SU-DHL-6 (cell line): ENCODE data around the gene SOBP.

Experiments
- H2AFZ ChIP-seq: fragments of 200-600 bp; sonication (generic); 2 replicates; pipeline ENCODE4 v1.6.1; 2014; ENCODE audit warnings: low read depth, mild to moderate bottlenecking, moderate library complexity, mixed read lengths, antibody characterized with exemption, low read length; ENCODE audit not compliant: severe bottlenecking
- H3F3A ChIP-seq: fragments of 200-600 bp; shearing (Covaris generic); 2 replicates; pipeline ENCODE4 v1.6.0; 2016; ENCODE audit warnings: antibody characterized with exemption, mild to moderate bottlenecking; ENCODE audit not compliant: insufficient read depth
- H3K27ac ChIP-seq: fragments of 200-600 bp; sonication (generic); 2 replicates; pipeline ENCODE4 v1.5.1; 2016; ENCODE audit warnings: low read depth, mild to moderate bottlenecking, low read length, moderate library complexity, mixed read lengths
- H3K27me3 ChIP-seq: fragments of 200-600 bp; sonication (generic), shearing (Covaris generic); 2 replicates; pipeline ENCODE4 v1.6.0; 2014; ENCODE audit warnings: mild to moderate bottlenecking, low read length
- H3K36me3 ChIP-seq: fragments of 200-600 bp; sonication (generic); 2 replicates; pipeline ENCODE4 v1.6.1; 2014; ENCODE audit warnings: mild to moderate bottlenecking, low read length, mixed read lengths
- H3K4me2 ChIP-seq: fragments of 300-600, 200-600 bp; shearing (Covaris generic), sonication (generic); 2 replicates; pipeline ENCODE4 v1.6.0; 2014; ENCODE audit warnings: low read length, low read depth, mild to moderate bottlenecking; ENCODE audit not compliant: poor library complexity, severe bottlenecking
- H3K4me3 ChIP-seq: fragments of 200-600 bp; sonication (generic); 2 replicates; pipeline ENCODE4 v1.5.1; 2014; ENCODE audit warnings: antibody characterized with exemption, low read length, mild to moderate bottlenecking, mixed read lengths; ENCODE audit not compliant: insufficient read depth, poor library complexity, severe bottlenecking
- H3K79me2 ChIP-seq: fragments of 200-600 bp; sonication (generic); 2 replicates; pipeline ENCODE4 v1.6.1; 2014; ENCODE audit warnings: mild to moderate bottlenecking, low read length, moderate library complexity; ENCODE audit not compliant: insufficient read depth
- H3K9ac ChIP-seq: fragments of 200-600 bp; sonication (generic); 2 replicates; pipeline ENCODE4 v1.7.0; 2014; ENCODE audit warnings: mild to moderate bottlenecking, low read length
- H3K9me2 ChIP-seq: fragments of 200-600 bp; sonication (generic); replicated peaks from 2 replicates; pipeline ENCODE4 v1.6.1; 2014; ENCODE audit warnings: low read length; ENCODE audit not compliant: insufficient read depth
- H3K9me3 ChIP-seq: fragments of 200-600 bp; sonication (generic); 2 replicates; pipeline ENCODE4 v1.6.1; 2014; ENCODE audit warnings: low read length, mixed read lengths; ENCODE audit not compliant: insufficient read depth
- H4K20me1 ChIP-seq: fragments of 200-600 bp; sonication (generic); 2 replicates; pipeline ENCODE4 v1.6.1; 2014; ENCODE audit warnings: low read depth, mild to moderate bottlenecking, antibody characterized with exemption, low read length, moderate library complexity, mixed read lengths
- EZH2phosphoT487 ChIP-seq: fragments of 200-600 bp; sonication (generic), shearing (Covaris generic); conservative IDR thresholded peaks from 2 replicates; pipeline ENCODE4 v1.6.1; 2018; ENCODE audit warnings: mild to moderate bottlenecking, antibody characterized with exemption, low read length, moderate library complexity, mixed read lengths
- TF ChIP-seq, protein P1 (sequence below): fragments of 200-600 bp; sonication (generic); IDR thresholded peaks from one replicate; pipeline ENCODE4 v1.5.1; 2017; ENCODE audit warnings: antibody characterized with exemption, mild to moderate bottlenecking, low read length, moderate library complexity; ENCODE audit not compliant: insufficient read depth, poor library complexity, severe bottlenecking

The SOBP gene

GRCh38 chr6:107658920-107659865 lies 169.3 kb downstream of the SOBP start:
- peak overlapping the region; percentile 64 for H3K4me3 ChIP-seq
- H3K9me3 ChIP-seq: no peaks in the 10 kb centered on the region
- peak overlapping the region; percentile 99 for H3K4me2 ChIP-seq
- no peaks in the 10 kb centered on the region for H3K9me2 ChIP-seq
- H3F3A ChIP-seq: peaks cover 56% of the 10 kb centered on the region
- H3K9ac ChIP-seq: peak overlapping the region; percentile 72
- H4K20me1 ChIP-seq: no peaks in the 10 kb centered on the region
- no peaks in the 10 kb centered on the region for H3K27me3 ChIP-seq
- peaks cover 9% of the 10 kb centered on the region for H3K79me2 ChIP-seq
- H3K27ac ChIP-seq: peak overlapping the region; percentile 98
- H3K36me3 ChIP-seq: no peaks in the 10 kb centered on the region
- H2AFZ ChIP-seq: no peak overlapping the region
- TF ChIP-seq, protein P1, sequence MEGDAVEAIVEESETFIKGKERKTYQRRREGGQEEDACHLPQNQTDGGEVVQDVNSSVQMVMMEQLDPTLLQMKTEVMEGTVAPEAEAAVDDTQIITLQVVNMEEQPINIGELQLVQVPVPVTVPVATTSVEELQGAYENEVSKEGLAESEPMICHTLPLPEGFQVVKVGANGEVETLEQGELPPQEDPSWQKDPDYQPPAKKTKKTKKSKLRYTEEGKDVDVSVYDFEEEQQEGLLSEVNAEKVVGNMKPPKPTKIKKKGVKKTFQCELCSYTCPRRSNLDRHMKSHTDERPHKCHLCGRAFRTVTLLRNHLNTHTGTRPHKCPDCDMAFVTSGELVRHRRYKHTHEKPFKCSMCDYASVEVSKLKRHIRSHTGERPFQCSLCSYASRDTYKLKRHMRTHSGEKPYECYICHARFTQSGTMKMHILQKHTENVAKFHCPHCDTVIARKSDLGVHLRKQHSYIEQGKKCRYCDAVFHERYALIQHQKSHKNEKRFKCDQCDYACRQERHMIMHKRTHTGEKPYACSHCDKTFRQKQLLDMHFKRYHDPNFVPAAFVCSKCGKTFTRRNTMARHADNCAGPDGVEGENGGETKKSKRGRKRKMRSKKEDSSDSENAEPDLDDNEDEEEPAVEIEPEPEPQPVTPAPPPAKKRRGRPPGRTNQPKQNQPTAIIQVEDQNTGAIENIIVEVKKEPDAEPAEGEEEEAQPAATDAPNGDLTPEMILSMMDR: no peak
- TF ChIP-seq EZH2phosphoT487: no peak

GRCh38 chr6:107660839-107661238 lies 170.9 kb downstream of the SOBP start:
- H3K79me2 ChIP-seq: peaks cover 9% of the 10 kb centered on the region
- no peaks in the 10 kb centered on the region for H3K9me3 ChIP-seq
- no peaks in the 10 kb centered on the region for H3K27me3 ChIP-seq
- H3K36me3 ChIP-seq: no peaks in the 10 kb centered on the region
- no peak overlapping the region for H3K27ac ChIP-seq
- H3K4me3 ChIP-seq: no peak overlapping the region
- no peaks in the 10 kb centered on the region for H3K9me2 ChIP-seq
- TF ChIP-seq EZH2phosphoT487: no peak
- TF ChIP-seq, protein P1: no peak
- no peaks in the 10 kb centered on the region for H4K20me1 ChIP-seq
- no peak overlapping the region for H3K4me2 ChIP-seq
- peaks cover 46% of the 10 kb centered on the region for H3F3A ChIP-seq
- H3K9ac ChIP-seq: no peak overlapping the region
- H2AFZ ChIP-seq: no peak overlapping the region

DNA sequence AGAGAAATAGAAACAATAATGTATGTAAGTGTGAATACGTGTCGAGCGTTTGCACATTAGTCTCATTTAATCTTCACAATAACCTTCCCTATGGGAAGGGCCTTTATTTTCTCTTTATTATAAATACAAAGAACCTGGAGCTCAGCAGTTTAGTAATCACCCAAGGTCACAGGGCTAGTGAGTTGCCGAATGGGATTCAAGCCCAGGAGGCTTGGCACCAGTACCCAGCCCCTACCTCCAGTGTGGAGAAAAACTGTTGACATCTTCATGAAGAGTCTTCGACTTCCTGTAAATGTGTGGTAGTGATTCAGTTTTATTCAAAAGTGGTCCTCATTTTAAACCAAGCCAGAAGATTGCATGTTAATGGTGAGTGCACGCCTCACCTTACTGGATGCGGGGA lies 171.4 kb downstream of the SOBP start:
- Histone ChIP-seq H2AFZ (no peak overlapping the region), H3K79me2 (peaks cover 9% of the 10 kb centered on the region), H3K36me3 (no peaks in the 10 kb centered on the region), H3K9ac (no peak overlapping the region), H3K27me3 (no peaks in the 10 kb centered on the region), H3K27ac (no peak overlapping the region), H4K20me1 (no peaks in the 10 kb centered on the region), H3K4me2 (no peak overlapping the region), H3F3A (peaks cover 42% of the 10 kb centered on the region), H3K4me3 (no peak overlapping the region), H3K9me3 (no peaks in the 10 kb centered on the region), H3K9me2 (no peaks in the 10 kb centered on the region)
- TF ChIP-seq EZH2phosphoT487: no peak
- TF ChIP-seq, protein P1: no peak
